DOHH2 (cell line): ENCODE measurements around the gene ZNF142.

ENCODE experiments used
- H3F3A ChIP-seq: fragments of 200-600 bp; sonication (generic), shearing (Covaris generic); 2 replicates; pipeline ENCODE4 v1.6.0; 2016; ENCODE audit warnings: antibody characterized with exemption, mild to moderate bottlenecking; ENCODE audit not compliant: control insufficient read depth, insufficient read depth
- H3K27ac ChIP-seq: fragments of 200-600 bp; sonication (generic); 2 replicates; pipeline ENCODE4 v1.5.1; 2014; ENCODE audit warnings: low read depth, mild to moderate bottlenecking, low read length, moderate library complexity
- H3K27me3 ChIP-seq: fragments of 200-600 bp; sonication (generic); 2 replicates; pipeline ENCODE4 v1.6.1; 2014; ENCODE audit warnings: mild to moderate bottlenecking, low read length, mixed read lengths; ENCODE audit not compliant: control insufficient read depth
- H3K36me3 ChIP-seq: fragments of 200-600 bp; sonication (generic); 2 replicates; pipeline ENCODE4 v1.6.1; 2014; ENCODE audit warnings: mild to moderate bottlenecking, low read length, moderate library complexity, mixed read lengths; ENCODE audit not compliant: control insufficient read depth
- H3K4me1 ChIP-seq: fragments of 200-600 bp; sonication (generic); 2 replicates; pipeline ENCODE4 v1.6.1; 2014; ENCODE audit warnings: mild to moderate bottlenecking, low read length, mixed read lengths; ENCODE audit not compliant: control insufficient read depth
- H3K4me2 ChIP-seq: fragments of 200-600 bp; sonication (generic); 2 replicates; pipeline ENCODE4 v1.6.0; 2014; ENCODE audit warnings: mild to moderate bottlenecking, low read length, moderate library complexity
- H3K4me3 ChIP-seq: fragments of 200-600 bp; sonication (generic); 2 replicates; pipeline ENCODE4 v1.5.1; 2014; ENCODE audit warnings: mild to moderate bottlenecking, low read length, mixed read lengths
- H3K79me2 ChIP-seq: fragments of 200-600 bp; sonication (generic); 2 replicates; pipeline ENCODE4 v1.6.1; 2014; ENCODE audit warnings: mild to moderate bottlenecking, low read length, mixed read lengths; ENCODE audit not compliant: control insufficient read depth
- H3K9me2 ChIP-seq: fragments of 200-600 bp; sonication (generic); replicated peaks from 2 replicates; pipeline ENCODE4 v1.6.1; 2014; ENCODE audit warnings: mild to moderate bottlenecking, low read length, mixed read lengths; ENCODE audit not compliant: control insufficient read depth
- H3K9me3 ChIP-seq: fragments of 200-600 bp; sonication (generic); 2 replicates; pipeline ENCODE4 v1.6.1; 2014; ENCODE audit warnings: antibody characterized with exemption, low read length, mixed read lengths; ENCODE audit not compliant: control insufficient read depth, insufficient read depth
- H4K20me1 ChIP-seq: fragments of 200-600 bp; sonication (generic); 2 replicates; pipeline ENCODE4 v1.6.0; 2014; ENCODE audit warnings: low read depth, mild to moderate bottlenecking, antibody characterized with exemption, low read length, moderate library complexity; ENCODE audit not compliant: control insufficient read depth, insufficient read depth
- EZH2phosphoT487 ChIP-seq: fragments of 200-600 bp; sonication (generic); IDR thresholded peaks from 2 replicates; pipeline ENCODE4 v1.6.1; 2017; ENCODE audit warnings: borderline replicate concordance, mild to moderate bottlenecking, antibody characterized with exemption, low read length, moderate library complexity, mixed read lengths
- TF ChIP-seq, protein P1 (sequence below): fragments of 200-600 bp; sonication (generic); IDR thresholded peaks from one replicate; pipeline ENCODE4 v1.5.1; 2014; ENCODE audit warnings: antibody characterized with exemption, mild to moderate bottlenecking, low read depth, low read length; ENCODE audit not compliant: poor library complexity, severe bottlenecking

Gene ZNF142

GRCh38 chr2:218638372-218638771 lies 21.1 kb downstream of the ZNF142 start:
- no peaks in the 10 kb centered on the region for H3K27me3 ChIP-seq
- H3K4me3 ChIP-seq = no peak overlapping the region
- no peaks in the 10 kb centered on the region for H4K20me1 ChIP-seq
- no peaks in the 10 kb centered on the region for H3F3A ChIP-seq
- H3K9me2 ChIP-seq = no peaks in the 10 kb centered on the region
- TF ChIP-seq EZH2phosphoT487 = no peak
- TF ChIP-seq, protein P1, sequence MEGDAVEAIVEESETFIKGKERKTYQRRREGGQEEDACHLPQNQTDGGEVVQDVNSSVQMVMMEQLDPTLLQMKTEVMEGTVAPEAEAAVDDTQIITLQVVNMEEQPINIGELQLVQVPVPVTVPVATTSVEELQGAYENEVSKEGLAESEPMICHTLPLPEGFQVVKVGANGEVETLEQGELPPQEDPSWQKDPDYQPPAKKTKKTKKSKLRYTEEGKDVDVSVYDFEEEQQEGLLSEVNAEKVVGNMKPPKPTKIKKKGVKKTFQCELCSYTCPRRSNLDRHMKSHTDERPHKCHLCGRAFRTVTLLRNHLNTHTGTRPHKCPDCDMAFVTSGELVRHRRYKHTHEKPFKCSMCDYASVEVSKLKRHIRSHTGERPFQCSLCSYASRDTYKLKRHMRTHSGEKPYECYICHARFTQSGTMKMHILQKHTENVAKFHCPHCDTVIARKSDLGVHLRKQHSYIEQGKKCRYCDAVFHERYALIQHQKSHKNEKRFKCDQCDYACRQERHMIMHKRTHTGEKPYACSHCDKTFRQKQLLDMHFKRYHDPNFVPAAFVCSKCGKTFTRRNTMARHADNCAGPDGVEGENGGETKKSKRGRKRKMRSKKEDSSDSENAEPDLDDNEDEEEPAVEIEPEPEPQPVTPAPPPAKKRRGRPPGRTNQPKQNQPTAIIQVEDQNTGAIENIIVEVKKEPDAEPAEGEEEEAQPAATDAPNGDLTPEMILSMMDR = no peak
- H3K9me3 ChIP-seq = no peaks in the 10 kb centered on the region
- H3K79me2 ChIP-seq = no peaks in the 10 kb centered on the region
- H3K4me1 ChIP-seq = no peaks in the 10 kb centered on the region
- H3K4me2 ChIP-seq = no peak overlapping the region
- H3K36me3 ChIP-seq = peaks cover 87% of the 10 kb centered on the region
- no peak overlapping the region for H3K27ac ChIP-seq

- Histone ChIP-seq H3K4me2 (no peak overlapping the region), H3K36me3 (peaks cover 67% of the 10 kb centered on the region), H3K9me3 (no peaks in the 10 kb centered on the region), H3K79me2 (no peaks in the 10 kb centered on the region), H3K27ac (no peak overlapping the region), H3K4me1 (no peaks in the 10 kb centered on the region), H4K20me1 (no peaks in the 10 kb centered on the region), H3K4me3 (no peak overlapping the region), H3K27me3 (no peaks in the 10 kb centered on the region), H3K9me2 (no peaks in the 10 kb centered on the region), H3F3A (no peaks in the 10 kb centered on the region)
- TF ChIP-seq EZH2phosphoT487 = no peak
- TF ChIP-seq, protein P1 = no peak
Observed at GRCh38 chr2:218635719-218636118, 23.7 kb downstream of the ZNF142 start.

GRCh38 chr2:218631837-218632236 lies 27.6 kb downstream of the ZNF142 start:
- Histone ChIP-seq H4K20me1 (no peaks in the 10 kb centered on the region), H3F3A (no peaks in the 10 kb centered on the region), H3K4me2 (no peak overlapping the region), H3K27me3 (no peaks in the 10 kb centered on the region), H3K9me2 (no peaks in the 10 kb centered on the region), H3K9me3 (no peaks in the 10 kb centered on the region), H3K4me3 (no peak overlapping the region), H3K27ac (no peak overlapping the region), H3K79me2 (no peaks in the 10 kb centered on the region), H3K36me3 (peaks cover 33% of the 10 kb centered on the region), H3K4me1 (no peaks in the 10 kb centered on the region)
- no peak for TF ChIP-seq EZH2phosphoT487
- TF ChIP-seq, protein P1 = no peak

- peaks cover 6% of the 10 kb centered on the region for H3K4me1 ChIP-seq
- no peaks in the 10 kb centered on the region for H3K9me3 ChIP-seq
- H3K79me2 ChIP-seq = no peaks in the 10 kb centered on the region
- no peaks in the 10 kb centered on the region for H3K36me3 ChIP-seq
- no peaks in the 10 kb centered on the region for H3K9me2 ChIP-seq
- H3K27ac ChIP-seq = no peak overlapping the region
- H4K20me1 ChIP-seq = no peaks in the 10 kb centered on the region
- no peaks in the 10 kb centered on the region for H3F3A ChIP-seq
- TF ChIP-seq, protein P1 = no peak
- no peak for TF ChIP-seq EZH2phosphoT487
- H3K4me3 ChIP-seq = no peak overlapping the region
- H3K27me3 ChIP-seq = no peaks in the 10 kb centered on the region
- no peak overlapping the region for H3K4me2 ChIP-seq
Observed at GRCh38 chr2:218627939-218628338, 31.5 kb downstream of the ZNF142 start.
